ENCODE results near the gene ACAA2. TPM values are rescaled to one million over a fixed set of nuclear protein-coding genes. Genes with fewer than 3 reads are reported as not detected.

The ACAA2 gene
- polyA plus RNA-seq, 12 donors, result 55.5 to 85.0 (median 78.3) TPM; not detected in 1

- no peak for DNase-seq
Measured at GRCh38 chr18:49745045-49746014, 68.0 kb downstream of the ACAA2 start.

- DNase-seq, result no peak
Measured at GRCh38 chr18:49744376-49745008, 68.8 kb downstream of the ACAA2 start.

DNA sequence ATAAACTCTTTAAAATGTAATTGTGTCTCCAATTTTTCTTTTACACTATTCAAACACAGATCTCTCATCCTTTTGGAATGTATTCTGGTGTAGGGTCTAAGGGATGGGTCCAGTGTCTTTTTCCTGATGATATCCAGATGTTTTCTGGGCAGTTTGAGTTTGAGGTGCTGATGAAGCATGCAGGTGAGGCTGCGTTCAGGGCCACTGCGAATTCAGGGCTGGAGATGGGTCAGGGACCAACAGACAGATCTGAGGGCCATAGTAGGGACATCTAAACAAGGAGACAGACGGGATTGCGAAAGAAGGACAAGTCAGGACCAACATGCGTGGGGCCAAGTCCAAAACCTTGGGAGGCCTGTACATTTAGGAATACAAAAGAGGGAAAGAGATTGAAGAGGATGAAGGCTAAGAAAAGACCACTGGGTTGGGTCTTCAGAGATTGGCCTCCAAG lies 70.2 kb downstream of the ACAA2 start:
- no peak for DNase-seq

DNA sequence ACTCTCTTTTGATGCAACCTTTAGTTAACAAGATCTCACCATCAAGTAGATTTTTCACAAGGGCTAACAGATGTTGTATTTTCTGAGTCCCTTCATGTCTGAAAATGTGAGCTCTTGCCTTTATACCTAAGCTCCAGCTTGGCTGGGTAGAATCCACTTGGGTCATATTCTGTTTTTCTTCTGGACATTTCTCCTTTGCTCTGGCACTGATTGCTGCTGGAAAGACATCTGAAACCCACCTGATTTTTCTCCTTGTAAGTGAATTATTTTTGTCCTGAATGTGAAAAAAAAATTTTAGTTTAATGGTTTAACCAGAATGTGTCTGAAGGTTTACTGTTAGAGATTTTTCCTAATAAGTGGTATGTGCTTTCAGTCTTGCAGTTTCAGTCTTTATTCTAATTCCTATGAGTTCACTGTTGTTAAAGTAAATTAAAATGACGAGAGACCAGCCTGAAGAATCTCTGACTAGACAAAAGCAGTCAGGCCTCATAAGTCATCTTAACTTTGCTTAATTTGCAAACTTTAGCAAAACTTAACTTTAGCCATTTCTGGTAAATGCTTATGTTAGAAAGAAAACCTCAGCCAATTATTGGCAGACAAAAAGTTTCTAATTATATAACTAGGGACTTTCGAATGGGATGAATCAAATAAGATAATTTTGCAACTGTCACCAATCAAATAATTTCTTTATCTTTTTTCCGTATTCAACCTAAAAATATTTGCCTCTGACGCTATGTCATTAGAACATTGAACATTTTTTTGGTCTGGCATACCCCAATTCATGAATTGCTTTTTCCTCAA lies 70.8 kb downstream of the ACAA2 start:
- DNase-seq, result peak; percentile 57

DNA sequence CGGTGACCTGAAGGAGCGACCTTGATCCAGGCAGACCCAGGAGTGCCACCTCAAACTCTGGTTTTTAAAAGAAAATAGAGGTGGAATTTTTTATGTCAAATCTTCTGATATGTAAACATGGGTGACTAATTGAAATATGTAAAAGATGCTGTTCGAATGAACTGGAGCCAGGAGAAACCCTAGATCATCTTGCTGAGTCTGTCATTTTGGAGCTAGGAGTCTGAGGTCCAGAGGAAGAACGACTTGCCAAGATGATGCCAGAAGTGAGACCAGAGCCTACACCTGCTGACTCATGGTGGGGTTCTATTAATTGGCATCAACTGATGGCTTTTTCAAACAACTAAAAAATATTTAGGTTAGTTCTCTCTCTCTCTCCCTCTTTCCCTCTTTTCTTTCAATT lies 74.1 kb downstream of the ACAA2 start:
- DNase-seq, result no peak

GRCh38 chr18:49738721-49739120 lies 74.6 kb downstream of the ACAA2 start:
- no peak for DNase-seq

DNA sequence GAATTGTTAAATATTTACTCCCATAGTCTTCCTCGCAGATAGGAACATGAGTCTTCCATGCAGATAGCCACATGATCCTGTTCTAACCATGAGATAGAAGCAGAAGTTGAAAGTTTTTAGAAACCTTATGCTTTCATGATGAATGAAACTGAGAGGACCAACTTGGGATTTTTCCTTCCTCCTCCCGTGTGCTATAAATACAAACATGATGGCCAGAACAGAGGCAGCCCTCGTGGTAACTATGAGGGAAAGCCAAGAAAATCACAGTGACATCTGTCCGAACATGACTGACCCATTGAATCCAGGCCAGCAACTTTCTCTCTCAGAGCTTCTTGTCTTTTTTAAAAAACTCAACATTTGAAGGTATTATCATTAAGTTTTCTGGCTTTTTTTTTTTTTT lies 78.5 kb downstream of the ACAA2 start:
- DNase-seq, result no peak

- no peak for DNase-seq
Measured at GRCh38 chr18:49733896-49734585, 79.3 kb downstream of the ACAA2 start.

GRCh38 chr18:49733321-49733720 lies 80.0 kb downstream of the ACAA2 start:
- DNase-seq, result no peak

All from muscle of arm (tissue), 12 donors.